ENCODE data around the gene POU6F2. TPM values are rescaled to one million over a fixed set of nuclear protein-coding genes. Genes with fewer than 3 reads are reported as not detected.

POU6F2 gene
- total and polyA plus RNA-seq, 2 of the 4 experiments (the other 2 are of a cell fraction): not detected

DNA sequence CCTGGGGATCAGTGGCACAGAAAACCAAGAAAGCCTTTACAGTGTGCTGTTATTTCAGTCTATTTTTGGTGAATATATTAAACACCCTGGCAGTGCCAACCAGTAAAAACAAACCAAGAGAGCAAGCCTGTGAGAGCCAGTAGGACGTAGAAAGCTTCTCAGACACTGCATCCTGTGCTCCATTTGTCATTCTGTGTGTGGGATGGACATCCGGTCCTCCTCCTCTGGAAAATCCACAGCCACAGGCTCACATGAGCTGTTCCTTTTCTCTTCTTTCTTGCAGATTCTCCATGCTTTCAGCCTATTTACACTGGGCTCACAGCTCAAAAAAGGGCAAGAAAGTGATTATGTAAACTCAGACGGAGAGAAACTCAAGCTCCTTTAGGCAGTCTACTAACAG, 468.8 kb downstream of the POU6F2 start:
- Histone ChIP-seq H3K4me3 (ENCODE audit: insufficient read depth, low read depth, low read length) (no peak overlapping the region), H3K4ac (ENCODE audit: low read depth, low read length) (no peak overlapping the region), H2BK120ac (ENCODE audit: low read depth, low read length) (no peak overlapping the region), H4K20me1 (ENCODE audit: insufficient read depth, low read length) (no peaks in the 10 kb centered on the region), H4K91ac (ENCODE audit: insufficient read depth, low read depth, low read length) (no peak overlapping the region), H4K8ac (ENCODE audit: low read depth in 2 of 2, low read length in 2 of 2) (no peak overlapping the region), H3K4me1 (ENCODE audit: control insufficient read depth, insufficient read depth, low read length) (no peaks in the 10 kb centered on the region), H2BK5ac (ENCODE audit: low read depth, low read length, poor library complexity, severe bottlenecking) (no peak overlapping the region), H2BK20ac (ENCODE audit: low read depth, low read length) (no peak overlapping the region), H3K79me1 (ENCODE audit: low read depth in 1 of 2, low read length in 2 of 2) (no peaks in the 10 kb centered on the region), H3K9me3 (ENCODE audit: control insufficient read depth, insufficient read depth, low read length) (no peaks in the 10 kb centered on the region), H3K56ac (ENCODE audit: extremely low read depth, insufficient read depth, low read length) (no peak overlapping the region), H3K36me3 (ENCODE audit: control insufficient read depth, insufficient read depth, low read length) (no peaks in the 10 kb centered on the region), H3K4me2 (ENCODE audit: low read depth, low read length) (no peak overlapping the region), H3K27me3 (ENCODE audit: control insufficient read depth, insufficient read depth, low read length) (peaks cover 1% of the 10 kb centered on the region; the same call in 1 of the 2 replicates), H3K9ac (ENCODE audit: low read depth, low read length) (no peak overlapping the region), H4K5ac (ENCODE audit: low read depth, low read length) (no peak overlapping the region), H2AFZ (replicated peaks; ENCODE audit: low read length, poor library complexity) (no peak overlapping the region), H3K14ac (replicated peaks; ENCODE audit: low read depth, low read length) (no peak overlapping the region), H2AK9ac (replicated peaks; ENCODE audit: low read depth, low read length, poor library complexity) (no peak overlapping the region), H3K27ac (ENCODE audit: insufficient read depth, low read length) (no peak overlapping the region), H2AK5ac (ENCODE audit: low read depth, low read length) (no peak overlapping the region), H3K9me1 (ENCODE audit: insufficient read depth, low read length) (no peaks in the 10 kb centered on the region), H3K23ac (ENCODE audit: low read depth, low read length) (no peak overlapping the region), H3K18ac (ENCODE audit: low read depth, low read length) (no peak overlapping the region), H2BK15ac (ENCODE audit: low read depth, low read length) (no peak overlapping the region)
- intact Hi-C loops (cut with micrococcal nuclease) (no loop called here), dilution Hi-C loops (cut with HindIII; ENCODE audit: low sequenced_read_pairs, unreplicated experiment) (no loop called here), in situ Hi-C loops (cut with MboI; ENCODE audit: low sequenced_read_pairs) (no loop called here)
- CTCF ChIA-PET: interaction anchor here (1.1 kb wide), 1 partner anchor 260 kb away, joined by 3 read pairs; no protein-coding TSS in a partner anchor
- TF ChIP-seq, protein P1, sequence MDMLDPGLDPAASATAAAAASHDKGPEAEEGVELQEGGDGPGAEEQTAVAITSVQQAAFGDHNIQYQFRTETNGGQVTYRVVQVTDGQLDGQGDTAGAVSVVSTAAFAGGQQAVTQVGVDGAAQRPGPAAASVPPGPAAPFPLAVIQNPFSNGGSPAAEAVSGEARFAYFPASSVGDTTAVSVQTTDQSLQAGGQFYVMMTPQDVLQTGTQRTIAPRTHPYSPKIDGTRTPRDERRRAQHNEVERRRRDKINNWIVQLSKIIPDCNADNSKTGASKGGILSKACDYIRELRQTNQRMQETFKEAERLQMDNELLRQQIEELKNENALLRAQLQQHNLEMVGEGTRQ (IDR thresholded peaks at IDR 0.05; ENCODE audit: low read depth, low read length): no peak
- TF ChIP-seq, protein P2, sequence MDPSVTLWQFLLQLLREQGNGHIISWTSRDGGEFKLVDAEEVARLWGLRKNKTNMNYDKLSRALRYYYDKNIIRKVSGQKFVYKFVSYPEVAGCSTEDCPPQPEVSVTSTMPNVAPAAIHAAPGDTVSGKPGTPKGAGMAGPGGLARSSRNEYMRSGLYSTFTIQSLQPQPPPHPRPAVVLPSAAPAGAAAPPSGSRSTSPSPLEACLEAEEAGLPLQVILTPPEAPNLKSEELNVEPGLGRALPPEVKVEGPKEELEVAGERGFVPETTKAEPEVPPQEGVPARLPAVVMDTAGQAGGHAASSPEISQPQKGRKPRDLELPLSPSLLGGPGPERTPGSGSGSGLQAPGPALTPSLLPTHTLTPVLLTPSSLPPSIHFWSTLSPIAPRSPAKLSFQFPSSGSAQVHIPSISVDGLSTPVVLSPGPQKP (IDR thresholded peaks at IDR 0.05; ENCODE audit: borderline replicate concordance, low read depth, low read length): no peak
- TF ChIP-seq NFE2L2 (IDR thresholded peaks at IDR 0.05; ENCODE audit: low read depth, low read length): no peak
- TF ChIP-seq CEBPB (IDR thresholded peaks at IDR 0.05; ENCODE audit: low read depth, low read length): no peak
- TF ChIP-seq MXI1 (IDR thresholded peaks at IDR 0.05; ENCODE audit: borderline replicate concordance, low read depth, low read length): no peak
- TF ChIP-seq MAZ (IDR thresholded peaks at IDR 0.05; ENCODE audit: borderline replicate concordance, low read depth, low read length): no peak
- no peak for TF ChIP-seq RAD21 (IDR thresholded peaks at IDR 0.05; ENCODE audit: low read length)
- no peak for TF ChIP-seq POLR2A (IDR thresholded peaks at IDR 0.05; ENCODE audit: low read depth, low read length)
- no peak for TF ChIP-seq BHLHE40 (IDR thresholded peaks at IDR 0.05; ENCODE audit: low read depth, low read length)
- no peak for TF ChIP-seq MAFK (IDR thresholded peaks at IDR 0.05; ENCODE audit: low read depth, low read length)
- no peak for TF ChIP-seq FOS (IDR thresholded peaks at IDR 0.05; ENCODE audit: low read depth, low read length)
- no peak for TF ChIP-seq RCOR1 (IDR thresholded peaks at IDR 0.05; ENCODE audit: insufficient replicate concordance, low read length)
- no peak for TF ChIP-seq SMC3 (IDR thresholded peaks at IDR 0.05; ENCODE audit: low read depth, low read length)
- no peak for TF ChIP-seq RFX5 (IDR thresholded peaks at IDR 0.05; ENCODE audit: low read depth, low read length)
- TF ChIP-seq, protein P3, sequence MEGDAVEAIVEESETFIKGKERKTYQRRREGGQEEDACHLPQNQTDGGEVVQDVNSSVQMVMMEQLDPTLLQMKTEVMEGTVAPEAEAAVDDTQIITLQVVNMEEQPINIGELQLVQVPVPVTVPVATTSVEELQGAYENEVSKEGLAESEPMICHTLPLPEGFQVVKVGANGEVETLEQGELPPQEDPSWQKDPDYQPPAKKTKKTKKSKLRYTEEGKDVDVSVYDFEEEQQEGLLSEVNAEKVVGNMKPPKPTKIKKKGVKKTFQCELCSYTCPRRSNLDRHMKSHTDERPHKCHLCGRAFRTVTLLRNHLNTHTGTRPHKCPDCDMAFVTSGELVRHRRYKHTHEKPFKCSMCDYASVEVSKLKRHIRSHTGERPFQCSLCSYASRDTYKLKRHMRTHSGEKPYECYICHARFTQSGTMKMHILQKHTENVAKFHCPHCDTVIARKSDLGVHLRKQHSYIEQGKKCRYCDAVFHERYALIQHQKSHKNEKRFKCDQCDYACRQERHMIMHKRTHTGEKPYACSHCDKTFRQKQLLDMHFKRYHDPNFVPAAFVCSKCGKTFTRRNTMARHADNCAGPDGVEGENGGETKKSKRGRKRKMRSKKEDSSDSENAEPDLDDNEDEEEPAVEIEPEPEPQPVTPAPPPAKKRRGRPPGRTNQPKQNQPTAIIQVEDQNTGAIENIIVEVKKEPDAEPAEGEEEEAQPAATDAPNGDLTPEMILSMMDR (conservative IDR thresholded peaks at IDR 0.05; ENCODE audit: low read depth, low read length): no peak
- TF ChIP-seq CHD1 (IDR thresholded peaks at IDR 0.05; ENCODE audit: low read depth, low read length): no peak
- no TSS peak for BruUV-seq (replicated peaks)
- no peak for ATAC-seq (ENCODE audit: low read depth)
- POLR2A ChIA-PET (ENCODE audit: unreplicated experiment): no interaction called here
- WGBS, 2 experiments (ENCODE audit: extremely low coverage in 2 of 2, insufficient read length in 1 of 2): 20% methylated on average over 1 of the region's 3 CpGs; no CpG with 5 or more reads in 1 of the 2 experiments
- DNase-seq: no peak

Measured in IMR-90 (cell line).